HG02642 (cell line): ENCODE measurements around the gene RC3H2.

ENCODE experiments used
- ATAC-seq: cut with Tn5 transposase; IDR thresholded peaks from one replicate; pipeline ENCODE4 v1.9.1; 2021; ENCODE audit warnings: mild to moderate bottlenecking; ENCODE audit not compliant: unreplicated experiment, poor library complexity

RC3H2 gene

GRCh38 chr9:122904823-122905710, at the start of gene RC3H2:
RC3H2 (minus strand) TSS chr9:122905359; CDS start chr9:122897509, 7,850 bp downstream.
- peak; percentile 92 for ATAC-seq

DNA sequence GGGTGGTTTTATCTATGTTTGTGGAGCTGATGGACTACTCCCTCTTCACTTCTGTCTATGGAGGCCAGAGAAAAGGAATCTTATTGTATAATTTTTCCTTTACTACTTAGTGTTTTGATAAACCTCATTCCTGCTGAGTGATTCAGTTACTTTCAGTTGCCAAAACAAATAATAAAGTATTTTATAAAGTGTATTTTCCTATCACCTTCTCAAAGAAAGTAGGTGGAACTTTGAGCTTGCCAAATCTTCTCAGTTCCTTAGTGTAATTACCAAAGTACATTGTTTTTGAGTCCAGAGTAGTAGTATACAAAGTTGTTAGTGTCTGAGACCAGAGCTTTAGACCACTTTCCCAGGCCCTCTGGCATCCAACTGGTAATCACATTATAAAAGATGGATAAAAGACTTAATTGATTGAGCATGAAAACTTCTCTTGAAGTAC, 49.1 kb upstream of the RC3H2 start:
- ATAC-seq: no peak

DNA sequence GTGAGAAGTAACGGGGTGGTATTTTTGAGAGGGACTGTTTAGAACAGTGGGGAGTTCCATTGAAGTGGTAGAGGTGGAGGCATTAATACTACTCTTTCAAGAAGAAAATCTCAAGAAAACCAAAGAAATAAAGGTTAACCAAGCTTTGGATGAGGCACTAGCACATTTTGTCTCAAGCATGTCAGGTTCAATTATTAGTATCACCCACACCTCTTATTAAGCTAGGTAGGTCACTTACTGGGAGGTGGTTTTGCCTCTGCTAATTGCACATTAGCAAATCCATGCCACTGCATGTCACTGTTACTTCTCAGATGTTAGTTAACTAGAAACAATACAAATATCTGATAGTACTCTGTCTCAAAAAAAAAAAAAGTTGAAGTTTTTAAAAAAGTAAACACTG, 45.9 kb upstream of the RC3H2 start:
- no peak for ATAC-seq

- no peak for ATAC-seq
Measured at GRCh38 chr9:122950263-122950662, 45.1 kb upstream of the RC3H2 start.

GRCh38 chr9:122949696-122950095, 44.5 kb upstream of the RC3H2 start:
- ATAC-seq: no peak

GRCh38 chr9:122948313-122948712, 43.2 kb upstream of the RC3H2 start:
- ATAC-seq: no peak

GRCh38 chr9:122946461-122947005, 41.4 kb upstream of the RC3H2 start:
- no peak for ATAC-seq

DNA sequence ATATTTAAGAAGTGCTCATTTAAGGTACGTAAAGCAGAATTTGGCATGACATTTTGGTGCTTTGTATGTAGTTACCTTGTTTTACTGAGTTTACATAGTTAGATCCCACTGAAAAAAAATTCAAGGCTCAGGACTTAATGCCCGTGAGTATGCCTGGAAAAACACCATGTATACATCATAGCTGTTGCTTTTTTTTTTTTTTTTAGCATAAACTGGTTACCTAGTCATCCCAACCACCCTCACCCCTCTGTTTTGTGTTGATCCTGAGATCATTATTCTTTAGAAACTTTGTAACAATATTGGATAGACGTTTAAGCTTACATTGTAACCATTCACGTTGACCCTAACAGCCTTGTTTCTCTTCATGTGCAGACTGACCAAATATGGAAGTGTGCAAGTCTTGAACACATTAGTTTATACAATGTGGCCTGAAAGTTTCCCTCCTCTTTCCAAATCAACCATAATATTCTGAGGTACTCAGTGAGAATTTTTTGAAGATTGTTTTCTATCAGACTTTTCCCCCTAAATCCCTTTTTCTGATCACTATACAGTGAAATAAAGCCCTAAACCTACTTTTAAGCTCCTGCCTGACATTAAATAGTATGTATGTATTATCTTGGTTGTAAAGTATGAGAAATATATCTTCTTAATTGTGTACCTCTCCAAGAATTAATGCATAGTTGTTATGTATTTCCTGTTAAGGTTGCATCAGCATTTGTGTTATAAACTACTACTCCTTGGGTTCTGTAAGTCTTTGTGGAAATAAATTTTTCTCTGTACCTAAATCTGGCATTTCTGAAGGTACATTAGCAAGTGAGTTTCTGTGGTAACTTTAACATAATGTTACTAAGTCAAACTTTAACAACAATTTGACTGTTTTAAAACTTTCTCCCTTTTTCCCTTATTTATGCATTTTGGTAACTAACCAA, 40.1 kb upstream of the RC3H2 start:
- no peak for ATAC-seq

DNA sequence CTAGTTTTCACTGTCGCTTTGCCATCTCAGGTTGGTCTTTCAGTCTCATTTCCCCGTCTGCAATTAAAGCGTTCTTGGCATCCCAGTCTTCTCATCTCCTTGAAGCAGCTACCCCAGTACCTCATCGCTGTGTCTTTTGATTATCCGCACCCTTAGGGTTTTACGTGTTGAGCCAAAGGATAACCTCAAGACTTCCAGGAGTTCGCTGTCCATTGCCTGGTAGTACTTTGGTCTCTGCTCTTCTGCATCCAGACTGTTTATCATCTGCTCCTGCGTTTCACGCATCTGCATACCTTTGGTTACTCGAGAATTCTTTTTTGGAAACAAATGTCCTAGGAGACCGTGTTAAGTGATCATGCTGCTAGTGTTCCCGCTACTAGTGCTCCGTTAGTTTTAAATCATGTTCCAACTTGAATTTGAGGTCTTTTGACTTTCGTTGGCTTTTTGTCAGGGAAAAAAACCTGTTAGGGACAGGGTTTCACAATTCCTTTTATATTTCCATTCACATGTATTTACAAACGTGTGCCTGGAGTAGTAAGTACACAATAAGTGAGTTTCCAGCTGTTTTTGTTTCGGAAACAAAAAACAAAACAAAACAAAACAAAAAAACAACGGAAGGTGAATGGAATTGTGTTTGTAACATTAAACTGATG, 36.5 kb upstream of the RC3H2 start:
- no peak for ATAC-seq

GRCh38 chr9:122940749-122941581, 35.8 kb upstream of the RC3H2 start, which contains the start of gene RABGAP1:
RABGAP1 (plus strand) TSS chr9:122941020; CDS start chr9:122957060, 16,040 bp downstream.
- ATAC-seq: peak; percentile 99

DNA sequence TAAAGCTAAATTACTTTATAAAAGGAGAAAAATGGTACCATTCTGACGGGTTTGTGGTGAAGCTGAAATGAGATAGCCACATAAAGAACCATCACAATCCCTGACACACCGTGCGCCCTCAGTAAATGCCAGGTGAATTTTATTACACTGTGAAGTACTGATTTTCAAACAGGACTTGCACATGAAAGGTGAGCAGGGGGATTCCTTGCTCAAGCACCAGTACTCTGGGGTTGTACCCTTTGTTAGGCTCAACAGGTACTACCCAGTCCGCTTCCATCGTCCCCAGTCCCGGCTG, 35.2 kb upstream of the RC3H2 start:
- no peak for ATAC-seq

DNA sequence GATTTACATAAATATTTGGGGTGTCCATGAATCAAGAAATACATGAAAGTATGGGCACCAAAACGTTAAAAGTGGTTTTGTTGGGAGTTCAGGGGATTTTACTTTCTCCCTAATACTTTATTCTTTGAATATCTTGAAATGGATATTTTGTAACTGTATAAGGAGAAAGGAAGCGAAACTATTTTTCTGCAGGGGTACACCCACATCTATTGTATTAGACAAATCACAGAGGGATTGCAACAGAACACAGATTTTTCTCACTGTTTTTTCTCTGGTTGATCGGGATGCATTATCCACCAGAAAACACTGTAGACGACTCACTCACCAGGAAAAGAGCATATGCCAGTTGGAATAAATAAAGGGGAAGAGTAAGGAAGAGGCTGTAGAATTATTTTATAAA, 34.4 kb upstream of the RC3H2 start:
- no peak for ATAC-seq

- ATAC-seq: no peak
Measured at GRCh38 chr9:122936883-122937282, 31.7 kb upstream of the RC3H2 start.

- no peak for ATAC-seq
Measured at GRCh38 chr9:122936464-122936863, 31.3 kb upstream of the RC3H2 start.

- peak; percentile 98 for ATAC-seq
Measured at GRCh38 chr9:122931226-122932121, 26.3 kb upstream of the RC3H2 start, which contains the start of gene ZBTB26. ZBTB26 (minus strand) TSS chr9:122931512; CDS start chr9:122919934, 11,578 bp downstream.

DNA sequence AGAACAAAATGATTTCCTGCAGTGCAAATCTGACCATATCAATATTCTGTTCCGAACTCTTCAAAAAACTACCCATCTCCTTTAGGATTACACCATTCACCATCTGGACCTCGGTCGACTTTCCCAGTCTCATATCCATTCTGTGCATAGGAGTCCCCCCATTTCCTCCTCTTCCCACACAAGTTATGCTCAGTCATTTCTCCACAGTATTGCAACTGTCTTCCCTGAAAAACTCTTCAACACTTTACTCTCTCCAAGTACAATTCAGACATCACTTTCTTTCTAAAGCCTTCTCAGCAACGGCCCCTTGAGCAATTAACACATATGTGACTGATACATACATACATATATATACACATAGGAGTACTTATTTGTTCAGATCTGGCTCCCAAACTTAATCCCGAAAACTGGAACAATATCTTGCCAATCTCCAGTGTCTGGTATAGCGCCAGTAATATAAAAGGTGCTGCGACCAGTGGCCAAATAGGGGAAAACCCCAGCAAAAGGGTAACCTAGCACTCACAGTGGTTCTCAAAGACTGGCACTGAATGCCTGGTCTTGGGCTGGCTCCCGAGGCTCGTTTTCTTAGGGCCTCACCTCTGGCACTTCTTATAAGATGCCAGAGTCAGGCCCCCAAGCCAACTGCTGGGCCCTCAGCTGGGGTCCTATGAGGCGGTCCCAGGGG, 25.5 kb upstream of the RC3H2 start:
- ATAC-seq: no peak

- ATAC-seq: no peak
Measured at GRCh38 chr9:122929796-122930354, 24.7 kb upstream of the RC3H2 start.
